ENCODE results near the gene GAP43.

GAP43 gene, protein sequence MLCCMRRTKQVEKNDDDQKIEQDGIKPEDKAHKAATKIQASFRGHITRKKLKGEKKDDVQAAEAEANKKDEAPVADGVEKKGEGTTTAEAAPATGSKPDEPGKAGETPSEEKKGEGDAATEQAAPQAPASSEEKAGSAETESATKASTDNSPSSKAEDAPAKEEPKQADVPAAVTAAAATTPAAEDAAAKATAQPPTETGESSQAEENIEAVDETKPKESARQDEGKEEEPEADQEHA

GRCh38 chr3:115623044-115623868, at the start of gene GAP43:
Gene GAP43, plus strand, starts transcription at chr3:115623510. Its CDS starts 180 bp downstream, at chr3:115623690.
- no peak for DNase-seq

GRCh38 chr3:115576325-115576875, 46.9 kb upstream of the GAP43 start:
- no peak for DNase-seq

DNA sequence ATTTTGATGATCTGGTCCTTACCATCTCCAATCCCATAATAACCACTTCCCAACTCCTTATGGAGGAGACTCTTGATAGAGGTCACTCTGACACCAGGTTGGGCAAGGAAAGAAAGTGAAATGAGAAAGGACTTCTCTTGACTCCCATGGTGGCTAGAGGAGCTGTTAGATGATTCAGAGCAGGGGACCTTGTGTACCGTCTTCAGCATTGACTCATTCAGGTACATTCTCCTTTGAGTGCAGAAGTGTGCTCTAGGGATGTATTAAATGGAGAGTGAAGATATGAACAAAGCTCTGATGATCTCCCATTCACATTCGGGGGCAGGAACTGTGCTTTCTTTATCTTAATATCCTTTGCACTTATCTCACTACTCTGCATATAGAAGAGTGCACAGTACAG, 46.3 kb upstream of the GAP43 start:
- no peak for DNase-seq

DNA sequence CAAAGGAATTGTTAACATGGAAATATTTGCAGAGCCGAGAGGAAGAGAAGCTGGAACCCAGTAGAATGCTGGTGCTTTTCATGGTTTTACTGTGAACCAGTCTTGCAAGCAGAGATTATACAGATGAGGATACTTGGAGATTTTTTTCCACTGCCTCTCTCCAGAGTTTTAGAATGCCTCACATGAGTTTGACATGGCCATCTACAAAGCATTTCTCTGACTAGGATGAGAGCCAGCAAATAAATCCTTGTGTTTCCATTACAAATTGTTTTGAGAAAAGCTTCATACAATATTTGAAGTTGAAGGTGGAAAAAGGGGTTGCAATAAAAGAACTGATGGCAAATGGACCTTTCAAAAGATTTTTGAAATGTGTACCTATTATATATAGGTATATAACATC, 45.0 kb upstream of the GAP43 start:
- no peak for DNase-seq

DNA sequence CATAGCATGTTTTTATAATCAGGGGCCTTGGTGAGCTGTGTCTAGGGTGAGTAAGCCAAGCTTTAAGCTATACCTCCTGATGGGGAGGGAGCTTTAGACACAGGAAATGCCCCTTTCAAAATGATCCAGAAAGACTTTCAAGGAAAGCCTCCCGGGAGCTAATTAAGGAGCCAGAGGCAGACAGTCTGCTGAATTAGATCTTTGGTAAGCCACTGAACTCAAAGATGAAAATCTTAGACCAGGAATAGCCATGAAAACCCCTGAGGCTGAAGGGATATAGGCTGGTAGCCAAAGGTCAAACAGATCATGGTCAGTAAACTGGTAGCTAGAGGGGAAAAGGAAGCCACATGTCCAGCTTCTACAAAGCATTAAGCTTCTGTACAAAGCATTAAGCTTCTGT, 42.7 kb upstream of the GAP43 start:
- no peak for DNase-seq

DNA sequence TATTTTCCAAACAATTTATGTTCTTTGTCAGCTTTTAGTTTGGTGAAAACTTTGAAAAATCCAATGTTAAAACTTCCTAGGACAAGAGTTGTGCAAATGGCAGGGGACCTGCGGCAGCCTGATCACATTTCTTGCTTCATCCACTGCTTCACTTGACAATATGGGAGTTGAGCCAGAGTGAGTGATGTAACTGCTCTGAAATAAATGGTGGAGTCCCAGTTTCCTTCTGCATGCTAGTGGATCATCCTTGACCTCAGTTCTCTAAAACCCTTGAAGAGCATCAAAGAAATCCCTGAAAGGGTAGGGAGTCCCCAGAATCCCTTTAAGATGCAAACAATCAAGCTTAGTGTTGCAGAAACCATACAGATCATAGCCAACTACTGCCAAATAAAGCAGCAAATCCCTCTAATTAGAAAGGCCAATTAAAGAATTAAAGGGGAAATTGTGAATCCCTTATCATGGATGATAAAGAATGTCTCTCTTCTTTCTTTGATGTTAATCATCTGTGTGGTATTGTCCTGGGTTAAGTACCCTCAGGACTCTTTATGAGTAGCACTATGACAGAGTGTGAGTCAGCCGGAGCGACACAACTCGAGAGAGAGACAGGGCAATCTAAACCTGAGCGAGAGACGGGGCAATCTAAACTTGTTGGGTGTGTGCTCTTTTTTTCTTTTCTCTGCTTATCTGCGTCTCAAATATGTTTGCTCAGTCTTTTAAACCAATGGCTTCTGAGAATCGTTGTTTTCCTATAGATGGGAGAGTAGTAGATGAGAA, 41.8 kb upstream of the GAP43 start:
- no peak for DNase-seq

DNA sequence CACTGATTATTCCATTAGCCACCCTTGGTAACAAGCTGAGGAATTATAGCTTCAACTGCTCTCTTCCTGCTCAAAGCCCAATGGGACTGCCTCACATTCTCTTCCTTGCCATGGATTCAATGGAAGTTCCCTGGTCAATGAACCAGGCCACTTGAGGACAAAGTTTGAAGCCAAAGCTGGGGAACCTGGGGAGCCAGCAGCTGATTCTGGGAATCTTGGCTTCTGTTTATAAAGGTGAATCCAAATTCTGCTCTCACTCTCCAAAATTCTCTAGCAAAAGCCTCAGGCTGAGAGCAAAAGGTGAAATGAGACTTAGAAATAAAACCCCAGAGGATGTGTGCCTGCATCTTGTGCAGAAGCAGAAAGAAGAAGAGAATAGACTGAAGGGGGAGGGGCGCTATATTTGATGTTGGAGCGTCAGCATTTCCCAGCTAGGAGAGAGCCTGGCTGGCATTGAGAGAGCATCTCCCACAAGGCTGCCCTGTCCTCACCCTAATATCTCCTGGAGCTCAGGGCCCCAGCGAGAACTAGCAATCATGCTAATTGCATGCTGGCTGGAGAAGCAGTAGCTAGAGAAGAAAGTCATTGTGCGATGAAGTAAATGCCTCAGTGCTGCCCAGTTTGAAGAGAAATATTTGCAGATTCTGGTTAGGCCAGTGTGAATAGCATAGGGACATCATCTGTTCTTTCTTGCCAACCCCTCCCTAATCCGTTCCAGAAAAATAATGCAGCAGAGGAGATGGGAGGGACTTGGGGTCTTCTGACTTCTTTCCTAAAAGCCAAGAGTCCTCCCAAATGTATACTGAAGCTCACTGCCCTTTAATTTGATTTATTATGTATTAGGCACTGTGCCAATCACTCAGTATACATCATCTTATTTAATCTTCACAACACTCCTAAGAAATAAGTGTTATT, 34.9 kb upstream of the GAP43 start:
- no peak for DNase-seq

DNA sequence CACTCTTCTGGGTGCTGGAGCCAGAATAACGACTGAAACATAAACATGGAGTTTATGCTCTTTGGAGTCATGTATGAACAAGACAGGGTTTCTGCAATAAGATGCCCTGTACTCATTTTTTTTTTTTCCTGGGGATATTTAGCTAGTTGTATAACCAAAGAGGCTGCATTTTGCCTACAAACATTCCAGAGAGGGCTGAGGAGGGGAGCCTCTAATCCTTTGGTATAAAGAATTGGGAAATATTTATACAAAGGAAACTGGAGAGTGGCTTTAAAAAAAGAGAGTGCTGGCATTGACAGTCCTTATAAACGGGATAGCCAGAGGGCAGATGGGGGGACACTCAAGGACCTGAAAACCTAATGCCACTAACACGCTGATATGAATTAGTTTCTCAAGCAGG, 32.4 kb upstream of the GAP43 start:
- DNase-seq = no peak

- no peak for DNase-seq
These were observed 27.6 kb upstream of the GAP43 start for GRCh38 chr3:115595611-115596275.

- DNase-seq = no peak
These were observed 25.1 kb upstream of the GAP43 start for GRCh38 chr3:115598216-115598615.

GRCh38 chr3:115602194-115602593, 21.1 kb upstream of the GAP43 start:
- DNase-seq = no peak

DNA sequence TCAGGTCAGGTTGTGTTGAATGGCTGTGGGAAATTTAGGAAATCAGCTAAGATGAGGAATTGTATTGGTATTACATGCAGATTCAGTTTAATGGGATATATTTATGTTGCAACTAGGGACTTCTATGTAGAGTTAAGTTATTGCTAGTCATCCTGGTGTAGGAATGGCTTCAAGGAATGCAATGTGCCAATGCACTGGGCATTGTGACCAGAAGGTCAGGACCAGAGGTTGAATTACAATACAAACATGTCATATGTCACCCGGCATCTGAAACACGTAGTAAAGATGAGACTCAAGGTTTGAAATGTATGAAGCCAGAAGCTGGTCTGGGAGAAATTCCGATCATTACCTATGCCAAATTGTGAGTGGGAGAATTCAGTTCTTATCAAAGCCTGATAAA, 11.7 kb upstream of the GAP43 start:
- DNase-seq = no peak

- DNase-seq = no peak
These were observed 8.1 kb upstream of the GAP43 start for GRCh38 chr3:115615001-115615814.

DNA sequence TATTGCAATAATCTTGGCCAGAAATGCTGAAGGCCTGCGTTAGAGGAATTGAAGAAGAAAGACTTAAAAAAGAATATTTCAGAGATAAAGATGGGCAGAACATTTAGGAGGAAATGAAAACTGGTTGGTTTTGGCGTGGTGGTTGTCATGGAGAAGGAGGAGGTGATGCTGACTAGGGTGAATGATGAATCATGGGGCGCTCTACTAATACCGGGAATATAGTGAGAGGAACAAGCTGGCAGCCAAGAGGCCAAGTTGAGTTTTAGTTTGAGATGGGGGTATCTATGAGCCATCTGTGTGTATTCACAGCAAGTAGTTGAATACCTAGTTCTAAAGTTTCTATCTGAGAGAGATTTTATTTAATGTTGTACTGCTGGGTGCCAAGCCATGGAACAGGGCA, 6.8 kb upstream of the GAP43 start:
- no peak for DNase-seq

DNA sequence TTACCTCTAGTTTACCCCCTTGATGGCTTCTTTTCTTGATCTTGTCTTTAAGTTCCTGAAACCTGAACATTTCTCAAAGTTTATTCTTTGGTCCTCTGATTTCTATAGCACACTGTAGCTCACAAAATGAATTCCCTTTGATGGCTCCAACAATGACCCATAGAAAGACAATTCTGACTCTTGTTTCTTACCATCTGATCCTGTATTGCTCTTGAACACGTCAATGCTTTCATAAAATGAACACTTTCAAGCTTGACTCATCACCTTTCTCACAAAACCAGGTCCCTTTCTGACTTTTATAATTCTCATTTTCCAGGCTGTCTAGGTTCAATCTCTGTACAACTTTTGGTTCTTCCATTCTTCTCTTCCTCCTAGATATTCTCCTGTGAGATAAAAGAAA, 5.7 kb upstream of the GAP43 start:
- no peak for DNase-seq

DNA sequence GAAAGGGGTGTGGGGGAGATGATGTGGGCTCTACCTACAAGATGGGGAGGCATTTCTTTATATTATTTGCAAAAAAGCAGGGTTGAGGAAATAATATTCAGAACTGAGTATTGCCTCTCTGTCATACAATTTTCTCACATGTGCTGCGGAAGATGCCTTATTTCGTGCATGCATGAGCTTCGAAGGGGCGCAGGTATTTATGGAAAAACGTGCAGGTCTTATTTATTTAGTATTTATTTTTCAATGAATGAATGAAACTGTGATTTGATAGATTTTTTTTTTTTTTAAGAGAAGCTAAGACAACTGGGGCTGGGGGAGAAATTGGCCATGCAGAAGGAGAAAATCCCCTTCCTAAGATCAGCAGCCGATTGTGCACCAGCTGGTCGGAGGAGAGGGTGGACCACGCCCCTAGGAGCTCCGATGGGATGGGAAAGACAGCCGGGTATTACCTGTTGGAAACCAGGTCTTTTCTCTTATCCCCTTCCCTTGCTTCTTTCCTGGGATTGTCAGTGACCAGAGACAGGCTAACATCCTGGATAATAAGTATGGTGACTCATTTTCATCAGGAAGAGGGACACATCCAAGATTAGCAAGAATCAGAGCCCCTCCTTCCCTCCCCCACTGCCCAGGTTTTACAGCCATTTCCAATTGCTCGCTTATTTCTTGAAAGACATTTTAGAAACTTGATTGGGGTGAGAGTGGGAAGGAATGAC, 875 bp downstream of the GAP43 start:
- DNase-seq = no peak

GRCh38 chr3:115624901-115625300, 1.6 kb downstream of the GAP43 start:
- no peak for DNase-seq

GRCh38 chr3:115626006-115626409, 2.7 kb downstream of the GAP43 start:
- DNase-seq = no peak

GRCh38 chr3:115626721-115627120, 3.4 kb downstream of the GAP43 start:
- DNase-seq = no peak
